H9 (cell line): ENCODE data around the gene WDR91. TPM values are rescaled to one million over a fixed set of nuclear protein-coding genes. Genes with fewer than 3 reads are reported as not detected.

ENCODE experiments used
- DNase-seq: peaks from one replicate; pipeline ENCODE4 v3.0.0-alpha.2; 2017
- H2AFZ ChIP-seq: one replicate; pipeline ENCODE4 v1.6.1; 2013; ENCODE audit warnings: mild to moderate bottlenecking, low read length, control low read depth, moderate library complexity
- H2AK5ac ChIP-seq: 2 replicates; pipeline ENCODE4 v1.6.1; 2013; ENCODE audit warnings: low read length, control low read depth, mixed read lengths; ENCODE audit not compliant: insufficient read length
- H2BK120ac ChIP-seq: one replicate; pipeline ENCODE4 v1.6.1; 2013; ENCODE audit warnings: low read depth, mild to moderate bottlenecking, low read length, control low read depth, inconsistent platforms; ENCODE audit not compliant: poor library complexity, severe bottlenecking
- H2BK12ac ChIP-seq: 2 replicates; pipeline ENCODE4 v1.6.1; 2013; ENCODE audit warnings: low read length, control low read depth, mixed read lengths, low read depth; ENCODE audit not compliant: insufficient read length
- H2BK15ac ChIP-seq: 2 replicates; pipeline ENCODE4 v1.6.1; 2013; ENCODE audit warnings: low read depth, low read length, control low read depth
- H2BK20ac ChIP-seq: one replicate; pipeline ENCODE4 v1.6.1; 2013; ENCODE audit warnings: low read depth, mild to moderate bottlenecking, low read length, control low read depth, inconsistent platforms; ENCODE audit not compliant: poor library complexity, severe bottlenecking
- H2BK5ac ChIP-seq: 2 replicates; pipeline ENCODE4 v1.6.1; 2013; ENCODE audit warnings: low read length, control low read depth, mixed read lengths; ENCODE audit not compliant: insufficient read length
- H3K14ac ChIP-seq: 2 replicates; pipeline ENCODE4 v1.6.1; 2013; ENCODE audit warnings: low read length, control low read depth; ENCODE audit not compliant: insufficient read depth
- H3K18ac ChIP-seq: 2 replicates; pipeline ENCODE4 v1.6.1; 2013; ENCODE audit warnings: low read depth, mild to moderate bottlenecking, mixed read lengths, low read length, control low read depth; ENCODE audit not compliant: insufficient read length
- H3K23ac ChIP-seq: 2 replicates; pipeline ENCODE4 v1.6.1; 2013; ENCODE audit warnings: low read length, control low read depth, mixed read lengths, low read depth; ENCODE audit not compliant: insufficient read length
- H3K23me2 ChIP-seq: 2 replicates; pipeline ENCODE4 v1.6.1; 2013; ENCODE audit warnings: low read depth, mild to moderate bottlenecking, mixed read lengths, low read length, control low read depth; ENCODE audit not compliant: insufficient read length, poor library complexity, severe bottlenecking
- H3K27ac ChIP-seq: 2 replicates; pipeline ENCODE4 v1.5.1; 2013; ENCODE audit warnings: low read length, control low read depth, mixed read lengths, low read depth; ENCODE audit not compliant: insufficient read length
- H3K27me3 ChIP-seq: 2 replicates; pipeline ENCODE4 v1.6.1; 2013; ENCODE audit warnings: low read length, control low read depth, inconsistent platforms; ENCODE audit not compliant: insufficient read depth
- H3K4ac ChIP-seq: 2 replicates; pipeline ENCODE4 v1.6.1; 2013; ENCODE audit warnings: low read depth, mild to moderate bottlenecking, control low read depth, inconsistent platforms, low read length, moderate library complexity
- H3K4me1 ChIP-seq: 2 replicates; pipeline ENCODE4 v1.6.1; 2013; ENCODE audit warnings: low read length, control low read depth, inconsistent platforms; ENCODE audit not compliant: insufficient read depth
- H3K4me2 ChIP-seq: 2 replicates; pipeline ENCODE4 v1.6.1; 2013; ENCODE audit warnings: low read length, control low read depth, mixed read lengths; ENCODE audit not compliant: insufficient read length, insufficient read depth
- H3K56ac ChIP-seq: 2 replicates; pipeline ENCODE4 v1.6.1; 2013; ENCODE audit warnings: low read depth, mild to moderate bottlenecking, mixed read lengths, low read length, control low read depth; ENCODE audit not compliant: insufficient read length
- H3K79me1 ChIP-seq: 2 replicates; pipeline ENCODE4 v1.6.1; 2013; ENCODE audit warnings: low read depth, mild to moderate bottlenecking, moderate library complexity, low read length, control low read depth, inconsistent platforms; ENCODE audit not compliant: insufficient read depth, poor library complexity, severe bottlenecking
- H3K79me2 ChIP-seq: 2 replicates; pipeline ENCODE4 v1.6.1; 2013; ENCODE audit warnings: low read length, control low read depth, inconsistent platforms; ENCODE audit not compliant: insufficient read depth
- H3K9ac ChIP-seq: 2 replicates; pipeline ENCODE4 v1.6.1; 2013; ENCODE audit warnings: low read length, control low read depth, mixed read lengths; ENCODE audit not compliant: insufficient read length; ENCODE audit errors: extremely low read depth
- H3K9me3 ChIP-seq: one replicate; pipeline ENCODE4 v1.6.1; 2013; ENCODE audit warnings: low read depth, low read length, inconsistent platforms; ENCODE audit not compliant: control insufficient read depth
- H3T11ph ChIP-seq: one replicate; pipeline ENCODE4 v1.6.1; 2013; ENCODE audit warnings: mild to moderate bottlenecking, low read length, control low read depth, inconsistent platforms
- H4K20me1 ChIP-seq: one replicate; pipeline ENCODE4 v1.6.1; 2013; ENCODE audit not compliant: control insufficient read depth, insufficient read length, insufficient read depth
- H4K5ac ChIP-seq: 2 replicates; pipeline ENCODE4 v1.6.1; 2013; ENCODE audit warnings: low read depth, mild to moderate bottlenecking, mixed read lengths, low read length, control low read depth; ENCODE audit not compliant: insufficient read length
- H4K8ac ChIP-seq: replicated peaks from 2 replicates; pipeline ENCODE4 v1.6.1; 2013; ENCODE audit warnings: low read length, control low read depth, mixed read lengths, low read depth; ENCODE audit not compliant: insufficient read length
- H4K91ac ChIP-seq: 2 replicates; pipeline ENCODE4 v1.6.1; 2013; ENCODE audit warnings: low read depth, mild to moderate bottlenecking, moderate library complexity, mixed read lengths, low read length, control low read depth; ENCODE audit not compliant: insufficient read length
- H3K27ac Mint-ChIP-seq, 3 experiments: 2 replicates in 2 of 3; 3 replicates in 1 of 3; pipeline ENCODE4 v1.8.0; 2020 to 2021; ENCODE audit warnings: mixed read lengths in 3 of 3, mild to moderate bottlenecking in 1 of 3, moderate library complexity in 1 of 3
- H3K27me3 Mint-ChIP-seq: 2 replicates; pipeline ENCODE4 v1.8.0; 2021; ENCODE audit warnings: low read depth, mild to moderate bottlenecking, moderate library complexity, mixed read lengths
- H3K36me3 Mint-ChIP-seq, 3 experiments: 2 replicates in 2 of 3; 3 replicates in 1 of 3; pipeline ENCODE4 v1.8.0; 2020 to 2021; ENCODE audit warnings: low read depth in 3 of 3, mixed read lengths in 3 of 3; ENCODE audit not compliant: insufficient read depth in 1 of 3
- H3K4me1 Mint-ChIP-seq, 2 experiments: 2 replicates each; pipeline ENCODE4 v1.8.0; 2020; ENCODE audit warnings: mixed read lengths in 2 of 2
- H3K4me3 Mint-ChIP-seq, 2 experiments: 2 replicates in 1 of 2; 3 replicates in 1 of 2; pipeline ENCODE4 v1.8.0; 2020 to 2021; ENCODE audit warnings: mild to moderate bottlenecking in 2 of 2, mixed read lengths in 2 of 2, moderate library complexity in 1 of 2
- H3K9me3 Mint-ChIP-seq, 2 experiments: 2 replicates in 1 of 2; 3 replicates in 1 of 2; pipeline ENCODE4 v1.8.0; 2020; ENCODE audit warnings: mild to moderate bottlenecking in 2 of 2, mixed read lengths in 2 of 2, moderate library complexity in 1 of 2
- WGBS: extraction: QIAGEN DNeasy Blood & Tissue Kit; methylation state at CpG from one replicate; pipeline ENCODE4 v1.1.7; 2013; ENCODE audit warnings: missing lambda C conversion rate, low lambda C conversion rate, mixed read lengths; ENCODE audit not compliant: insufficient read length; ENCODE audit errors: extremely low coverage; 5-methylcytosine and 5-hydroxymethylcytosine counted together
- total RNA-seq: library from RNA; stranded (reverse); gene quantifications from 2 replicates; pipeline ENCODE4 v1.2.1, GENCODE V29; 2021
- TF ChIP-seq, protein P1 (sequence below): fragments of 200-600 bp; sonication (generic); conservative IDR thresholded peaks from 3 replicates; pipeline ENCODE4 v1.8.0; 2021; ENCODE audit warnings: antibody characterized with exemption, mild to moderate bottlenecking

WDR91 gene
- total RNA-seq, 1 experiment from 2014 or later: 9.4 TPM

- Histone ChIP-seq H3K79me2 (no peaks in the 10 kb centered on the region), H3K4ac (no peak overlapping the region), H2AK5ac (no peak overlapping the region), H3K9ac (no peak overlapping the region), H4K91ac (no peak overlapping the region), H4K20me1 (no peaks in the 10 kb centered on the region), H3K18ac (no peak overlapping the region), H3K79me1 (no peaks in the 10 kb centered on the region), H3K27ac (no peak overlapping the region), H4K5ac (no peak overlapping the region), H2AFZ (no peak overlapping the region), H2BK120ac (no peak overlapping the region), H3K23me2 (no peaks in the 10 kb centered on the region), H3K4me1 (0 out of 2 replicates have a peak, but pooled peaks cover 5% of the 10 kb centered on the region), H3K27me3 (no peaks in the 10 kb centered on the region), H3K23ac (no peak overlapping the region), H3K4me2 (no peak overlapping the region), H3K56ac (no peak overlapping the region), H2BK12ac (no peak overlapping the region), H3K14ac (no peak overlapping the region), H2BK20ac (no peak overlapping the region), H4K8ac (no peak overlapping the region), H2BK15ac (no peak overlapping the region), H3T11ph (no peak overlapping the region), H3K9me3 (no peaks in the 10 kb centered on the region), H2BK5ac (no peak overlapping the region)
- no CpG with 5 or more reads among the region's 5 CpGs for WGBS
- Mint-ChIP-seq H3K9me3 (peaks cover 0 to 2% of the 10 kb centered on the region in 2 experiments; a peak in 2 of 5 replicates), H3K4me1 (peaks cover 19 to 28% of the 10 kb centered on the region in 2 experiments), H3K27ac (no peak overlapping the region), H3K4me3 (no peak overlapping the region), H3K27me3 (no peaks in the 10 kb centered on the region; the same call in 1 of the 2 replicates), H3K36me3 (no peaks in the 10 kb centered on the region)
- TF ChIP-seq, protein P1, sequence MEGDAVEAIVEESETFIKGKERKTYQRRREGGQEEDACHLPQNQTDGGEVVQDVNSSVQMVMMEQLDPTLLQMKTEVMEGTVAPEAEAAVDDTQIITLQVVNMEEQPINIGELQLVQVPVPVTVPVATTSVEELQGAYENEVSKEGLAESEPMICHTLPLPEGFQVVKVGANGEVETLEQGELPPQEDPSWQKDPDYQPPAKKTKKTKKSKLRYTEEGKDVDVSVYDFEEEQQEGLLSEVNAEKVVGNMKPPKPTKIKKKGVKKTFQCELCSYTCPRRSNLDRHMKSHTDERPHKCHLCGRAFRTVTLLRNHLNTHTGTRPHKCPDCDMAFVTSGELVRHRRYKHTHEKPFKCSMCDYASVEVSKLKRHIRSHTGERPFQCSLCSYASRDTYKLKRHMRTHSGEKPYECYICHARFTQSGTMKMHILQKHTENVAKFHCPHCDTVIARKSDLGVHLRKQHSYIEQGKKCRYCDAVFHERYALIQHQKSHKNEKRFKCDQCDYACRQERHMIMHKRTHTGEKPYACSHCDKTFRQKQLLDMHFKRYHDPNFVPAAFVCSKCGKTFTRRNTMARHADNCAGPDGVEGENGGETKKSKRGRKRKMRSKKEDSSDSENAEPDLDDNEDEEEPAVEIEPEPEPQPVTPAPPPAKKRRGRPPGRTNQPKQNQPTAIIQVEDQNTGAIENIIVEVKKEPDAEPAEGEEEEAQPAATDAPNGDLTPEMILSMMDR: no peak
- DNase-seq: no peak
Observed at GRCh38 chr7:135242096-135242684, 30.9 kb upstream of the WDR91 start.
